CMK (cell line): Measurements from ENCODE around the gene MRGPRX1.
"Not testable (repeated sequence)": the region's sequence is repeated elsewhere in the genome, so short reads cannot be mapped to it uniquely, and the experiment has no call there.

Source experiments
- DNase-seq: peaks from one replicate; pipeline ENCODE4 v3.0.0-alpha.2; 2010; ENCODE audit warnings: low read depth

Gene MRGPRX1

DNA sequence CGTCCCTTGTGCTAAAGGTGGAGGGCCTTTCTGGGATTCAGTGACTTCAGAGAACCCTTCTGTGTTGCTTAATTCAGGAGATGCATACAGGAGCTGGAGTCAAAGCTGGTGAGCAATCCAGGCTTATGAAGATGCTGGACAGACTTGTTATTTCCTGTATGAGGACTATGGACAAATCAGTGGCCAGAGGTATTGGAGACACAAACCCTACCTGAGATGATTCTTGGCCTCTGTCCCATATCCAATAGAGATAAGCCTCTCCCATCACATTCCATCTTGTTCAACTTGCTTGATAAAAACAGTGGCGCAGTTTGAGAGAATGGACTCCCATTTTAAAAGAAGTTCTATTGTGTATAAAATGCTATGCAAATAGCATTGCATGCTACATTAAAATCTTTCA, at the start of gene MRGPRX1:
Gene MRGPRX1, minus strand, starts transcription at position 101 of the 400 bp plus-strand sequence. CDS start 4,630 bp downstream, outside the sequence.
- DNase-seq: no peak

DNA sequence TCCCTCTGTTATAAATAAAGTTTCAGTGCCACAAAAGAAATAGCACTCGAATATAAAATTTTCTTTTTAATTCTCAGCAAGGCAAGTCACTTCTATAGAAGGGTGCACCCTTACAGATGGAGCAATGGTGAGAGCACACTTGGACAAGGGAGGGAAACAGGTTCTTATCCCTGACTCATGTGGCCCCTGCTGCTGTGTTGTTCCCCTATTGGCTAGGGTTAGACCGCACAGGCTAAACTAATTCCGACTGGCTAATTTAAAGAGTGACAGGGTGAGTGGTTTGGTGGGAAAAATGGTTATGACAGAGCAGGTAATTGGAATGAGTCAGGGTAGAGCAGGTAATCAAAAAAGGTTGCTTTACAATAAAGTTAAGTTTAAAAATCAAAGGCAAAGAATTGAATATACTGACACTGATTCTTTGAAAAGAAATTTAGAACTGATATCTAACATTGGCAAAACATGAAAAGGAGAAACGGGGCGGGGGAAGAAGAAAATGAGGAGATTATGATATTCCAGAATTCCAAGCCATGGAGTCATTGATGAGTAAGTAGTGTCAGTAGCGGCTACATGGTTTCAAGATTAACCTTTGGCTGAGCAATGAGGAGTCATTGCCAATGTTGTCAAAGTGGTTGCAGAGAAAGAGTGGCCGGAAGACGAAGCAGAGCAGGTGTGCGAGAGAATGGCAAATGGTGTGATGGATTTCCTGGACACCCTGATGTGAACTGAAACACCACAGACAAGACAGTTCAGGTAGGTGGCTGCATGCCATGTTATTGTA, 48.4 kb upstream of the MRGPRX1 start:
- no peak for DNase-seq

DNA sequence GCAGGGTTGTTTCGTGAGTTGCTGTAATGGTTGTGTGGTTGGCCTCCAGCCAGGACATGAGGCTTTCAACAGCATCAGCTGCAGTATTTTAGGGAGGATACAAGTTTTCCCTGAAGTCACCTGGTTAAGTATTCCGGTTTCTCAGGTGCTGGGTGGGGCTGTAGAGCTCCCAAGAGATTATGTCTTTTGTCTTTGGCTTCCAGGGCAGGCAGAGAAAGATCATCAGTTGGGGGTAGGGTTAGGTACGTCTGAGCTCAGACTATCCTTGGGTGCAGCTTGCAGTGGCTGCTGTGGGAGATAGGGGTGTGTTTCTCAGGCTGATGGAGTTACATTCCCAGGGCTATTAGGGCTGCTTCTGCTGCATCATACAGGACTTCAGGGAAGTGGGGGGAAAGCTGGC, 47.5 kb upstream of the MRGPRX1 start:
- DNase-seq: no peak

DNA sequence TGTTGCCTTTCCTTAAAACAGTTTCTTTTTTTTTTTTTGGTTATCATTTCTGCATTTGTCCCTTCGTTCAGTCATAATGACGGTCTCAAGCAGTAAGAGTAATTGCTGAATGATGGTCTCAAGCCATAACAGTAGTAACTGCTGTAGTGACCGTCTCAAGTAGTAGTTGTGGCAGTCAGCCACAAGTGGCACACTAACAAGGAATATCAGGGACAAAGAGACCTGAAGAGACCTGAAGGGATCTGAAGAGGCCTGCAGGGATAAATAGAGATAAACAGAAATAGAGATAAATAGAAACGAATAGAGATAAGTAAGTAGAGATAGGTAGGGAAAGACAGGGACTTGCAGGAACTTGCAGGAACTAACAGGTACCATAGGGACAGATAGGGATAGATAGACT, 42.7 kb upstream of the MRGPRX1 start:
- DNase-seq: no peak

DNA sequence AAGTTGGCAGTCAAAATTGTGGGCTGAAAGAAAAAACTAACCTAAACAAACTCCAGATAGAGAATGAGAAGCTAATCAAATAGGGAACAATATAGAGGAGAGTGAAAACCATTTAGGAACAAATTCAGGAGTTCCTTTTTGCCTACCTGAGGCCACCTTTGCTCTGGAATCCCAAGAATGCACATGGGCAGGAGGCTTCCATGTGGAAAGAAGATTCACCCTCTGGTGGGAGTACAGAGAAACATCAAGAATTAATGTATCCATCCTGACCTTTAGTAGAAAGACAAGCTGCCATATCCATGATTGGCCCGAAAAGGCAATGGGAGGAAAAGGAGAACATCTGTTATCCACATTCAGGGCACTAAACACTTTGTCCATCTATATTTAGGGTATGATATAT, 35.0 kb upstream of the MRGPRX1 start:
- no peak for DNase-seq

DNA sequence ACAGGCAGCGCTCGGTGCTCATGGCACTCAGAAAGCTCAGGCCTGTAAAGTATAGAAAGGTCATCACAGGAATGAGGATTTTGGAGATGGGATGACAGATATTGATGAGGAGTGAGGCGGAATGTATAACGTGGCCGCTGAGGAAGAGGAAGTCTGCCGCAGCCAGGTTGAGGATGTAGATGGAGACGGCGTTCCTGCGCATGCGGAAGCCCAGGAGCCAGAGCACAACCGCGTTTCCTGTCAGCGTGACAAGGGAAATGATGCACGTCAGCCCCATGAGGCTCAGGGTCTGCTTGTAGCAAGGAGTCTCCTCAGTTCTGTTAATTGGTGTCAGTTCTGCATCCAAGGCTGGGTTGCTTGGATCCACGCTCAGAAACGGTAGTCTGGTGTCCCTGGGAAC, 33.1 kb upstream of the MRGPRX1 start:
- no peak for DNase-seq

DNA sequence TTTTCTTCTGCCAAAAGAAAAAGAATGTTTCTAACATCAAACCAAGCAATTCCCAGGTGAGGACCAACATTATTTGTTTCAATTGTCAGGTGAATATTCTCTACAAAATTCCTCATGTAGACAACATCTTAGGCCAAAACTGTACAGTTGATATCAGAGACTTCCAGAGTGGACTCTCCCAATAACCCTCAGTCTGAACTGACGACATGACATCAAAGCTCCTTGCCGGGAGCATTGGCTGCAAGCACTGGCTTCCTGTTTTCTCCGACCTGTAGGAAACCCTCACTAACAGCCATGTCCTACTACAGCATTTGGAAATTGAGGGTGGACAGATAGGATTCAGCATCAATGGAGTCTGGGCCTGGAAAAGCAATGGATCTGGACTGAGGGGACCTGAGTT, 30.5 kb upstream of the MRGPRX1 start:
- no peak for DNase-seq

DNA sequence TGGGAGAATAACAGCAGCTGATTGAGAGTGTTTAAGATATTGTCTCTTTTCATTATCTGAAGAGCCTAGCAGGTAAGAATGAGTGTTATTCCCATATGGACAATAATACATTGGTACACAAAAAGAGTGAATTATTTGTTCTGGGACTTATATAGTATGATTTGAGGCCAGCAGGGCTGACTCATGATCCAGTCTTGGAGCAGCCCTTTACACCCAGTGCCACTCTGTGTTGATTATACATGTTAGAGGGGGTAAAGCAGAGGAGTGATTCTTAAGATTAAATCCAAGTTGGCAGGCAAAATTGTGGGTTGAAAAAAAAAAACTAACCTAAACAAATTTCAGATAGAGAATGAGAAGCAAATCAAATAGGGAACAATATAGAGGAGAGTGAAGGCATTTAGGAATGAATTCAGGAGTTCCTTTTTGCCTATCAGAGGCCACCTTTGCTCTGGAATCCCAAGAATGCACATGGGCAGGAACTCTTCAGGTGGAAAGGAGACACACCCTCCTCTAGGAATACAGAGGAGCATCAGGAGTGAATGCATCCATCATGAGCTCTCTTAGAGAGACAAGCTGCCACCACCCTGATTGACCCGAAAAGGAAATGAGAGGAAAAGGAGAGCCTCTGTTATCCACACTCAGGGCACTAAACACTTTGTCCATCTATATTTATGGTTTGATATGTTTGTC, 19.2 kb upstream of the MRGPRX1 start:
- no peak for DNase-seq

DNA sequence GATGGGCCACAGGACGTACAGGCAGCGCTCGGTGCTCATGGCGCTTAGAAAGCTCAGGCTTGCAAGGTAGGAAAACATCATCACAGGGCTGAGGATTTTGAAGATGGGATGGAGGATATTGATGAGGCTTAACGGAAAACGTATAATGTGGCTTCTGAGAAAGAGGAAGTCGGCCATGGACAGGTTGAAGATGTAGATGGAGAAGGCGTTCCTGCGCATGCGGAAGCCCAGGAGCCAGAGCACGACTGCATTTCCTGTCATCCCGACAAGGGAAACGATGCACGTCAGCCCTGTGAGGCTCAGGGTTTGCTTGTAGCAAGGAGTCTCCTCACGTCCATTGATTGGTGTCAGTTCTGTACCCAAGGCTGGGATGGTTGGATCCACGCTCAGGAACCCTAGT, 17.4 kb upstream of the MRGPRX1 start:
- DNase-seq: no peak

DNA sequence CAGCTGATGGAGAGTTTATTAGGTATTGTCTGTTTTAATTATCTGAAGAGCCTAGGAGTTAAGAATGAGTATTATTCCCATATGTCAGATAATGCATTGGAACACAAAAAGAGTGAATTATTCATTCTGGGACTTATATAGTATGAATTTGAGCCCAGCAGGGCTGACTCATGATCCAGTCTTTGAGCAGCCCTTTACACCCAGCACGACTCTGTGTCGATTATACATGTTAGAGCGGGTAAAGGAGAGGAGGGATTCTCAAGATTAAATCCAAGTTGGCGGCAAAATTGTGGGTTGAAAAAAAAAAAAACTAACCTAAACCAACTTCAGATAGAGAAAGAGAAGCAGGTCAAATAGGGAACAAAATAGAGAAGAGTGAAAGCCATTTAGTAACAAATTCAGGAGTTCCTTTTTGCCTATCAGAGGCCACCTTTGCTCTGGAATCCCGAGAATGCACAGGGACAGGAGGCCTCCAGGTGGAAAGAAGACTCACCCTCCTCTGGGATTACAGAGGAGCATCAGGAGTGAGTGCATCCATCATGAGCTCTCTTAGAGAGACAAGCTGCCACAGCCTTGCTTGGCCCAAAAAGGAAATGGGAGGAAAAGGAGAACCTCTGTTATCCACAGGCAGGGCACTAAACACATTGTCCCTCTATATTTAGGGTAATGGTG, 3.1 kb downstream of the MRGPRX1 start:
- DNase-seq: no peak

DNA sequence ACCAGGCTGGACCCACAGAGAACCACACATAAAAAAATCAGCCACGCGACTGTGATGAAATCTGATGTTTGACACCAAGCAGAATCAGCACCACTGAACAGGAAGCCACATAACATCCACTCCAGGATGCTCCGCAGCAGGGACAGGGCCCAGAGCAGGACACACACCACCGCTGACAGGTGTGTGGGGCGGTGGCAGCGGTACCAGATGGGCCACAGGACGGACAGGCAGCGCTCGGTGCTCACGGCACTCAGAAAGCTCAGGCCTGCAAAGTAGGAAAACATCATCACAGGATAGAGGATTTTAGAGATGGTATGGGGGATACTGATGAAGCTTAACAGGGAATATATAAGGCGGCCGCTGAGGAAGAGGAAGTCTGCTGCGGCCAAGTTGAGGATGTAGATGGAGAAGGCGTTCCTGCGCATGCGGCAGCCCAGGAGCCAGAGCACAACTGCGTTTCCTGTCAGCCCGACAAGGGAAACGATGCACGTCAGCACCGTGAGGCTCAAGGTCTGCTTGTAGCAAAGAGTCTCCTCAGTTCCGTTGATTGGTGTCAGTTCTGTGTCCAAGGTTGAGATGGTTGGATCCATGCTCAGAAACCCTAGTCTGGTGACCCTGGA, 4.9 kb downstream of the MRGPRX1 start:
- DNase-seq: no peak

DNA sequence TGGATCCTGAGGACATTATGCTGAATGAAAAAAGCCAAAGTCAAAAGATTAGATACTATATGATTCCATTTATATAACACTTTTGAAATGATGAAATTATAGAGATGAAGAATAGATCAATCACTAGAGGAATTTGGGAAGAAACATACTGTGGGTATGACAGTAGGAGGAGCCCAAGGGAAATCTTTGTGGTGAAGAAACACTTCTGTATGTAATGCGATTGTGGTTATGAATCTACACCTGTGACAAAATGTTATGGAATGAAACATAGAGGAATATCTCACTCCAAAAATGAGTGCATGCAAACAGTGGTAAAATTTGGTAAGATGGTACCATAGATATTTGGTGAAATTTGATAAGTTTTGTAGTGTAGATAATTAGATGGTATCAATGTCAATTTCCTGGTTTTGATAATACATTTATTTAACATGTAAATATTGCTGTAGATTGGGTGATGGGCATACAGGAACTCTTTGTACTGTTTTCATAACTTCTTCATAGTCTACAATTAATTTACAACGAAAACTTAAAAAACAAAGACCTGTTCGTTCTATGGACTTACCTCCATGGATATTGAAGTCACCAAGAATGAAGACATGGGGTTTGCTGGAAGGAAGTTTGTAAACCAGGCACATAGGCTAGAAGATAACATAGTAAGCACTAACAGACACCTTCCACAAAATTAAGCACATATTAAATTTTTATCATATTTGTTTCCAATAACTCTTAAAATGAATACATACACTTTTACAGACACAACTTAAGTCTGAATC, 11.5 kb downstream of the MRGPRX1 start:
- no peak for DNase-seq

DNA sequence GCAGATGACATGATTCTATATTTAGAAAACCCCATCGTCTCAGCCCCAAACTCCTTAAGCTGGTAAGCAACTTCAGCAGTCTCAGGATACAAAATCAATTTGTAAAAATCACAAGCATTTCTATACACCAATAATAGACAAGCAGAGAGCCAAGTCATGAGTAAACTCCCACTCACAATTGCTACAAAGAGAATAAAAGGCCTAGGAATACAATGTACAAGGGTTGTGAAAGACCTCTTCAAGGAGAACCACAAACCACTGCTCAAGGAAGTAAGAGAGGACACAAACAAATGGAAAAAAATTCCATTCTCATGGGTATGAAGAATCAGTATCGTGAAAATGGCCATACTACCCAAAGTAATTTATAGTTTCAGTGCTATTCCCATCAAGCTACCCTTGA, 13.8 kb downstream of the MRGPRX1 start:
- not testable (repeated sequence) for DNase-seq

DNA sequence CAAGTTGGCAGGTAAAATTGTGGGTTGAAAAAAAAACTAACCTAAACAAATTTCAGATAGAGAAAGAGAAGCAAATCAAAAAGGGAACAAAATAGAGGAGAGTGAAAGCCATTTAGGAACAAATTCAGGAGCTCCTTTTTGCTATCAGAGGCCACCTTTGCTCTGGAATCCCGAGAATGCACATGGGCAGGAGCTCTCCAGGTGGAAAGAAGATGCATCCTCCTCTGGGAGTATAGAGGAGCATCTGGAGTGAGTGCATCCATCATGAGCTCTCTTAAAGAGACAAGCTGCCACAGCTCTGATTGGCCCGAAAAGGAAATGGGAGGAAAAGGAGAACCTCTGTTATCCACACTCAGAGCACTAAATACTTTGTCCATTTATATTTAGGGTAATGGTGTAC, 26.3 kb downstream of the MRGPRX1 start:
- no peak for DNase-seq

DNA sequence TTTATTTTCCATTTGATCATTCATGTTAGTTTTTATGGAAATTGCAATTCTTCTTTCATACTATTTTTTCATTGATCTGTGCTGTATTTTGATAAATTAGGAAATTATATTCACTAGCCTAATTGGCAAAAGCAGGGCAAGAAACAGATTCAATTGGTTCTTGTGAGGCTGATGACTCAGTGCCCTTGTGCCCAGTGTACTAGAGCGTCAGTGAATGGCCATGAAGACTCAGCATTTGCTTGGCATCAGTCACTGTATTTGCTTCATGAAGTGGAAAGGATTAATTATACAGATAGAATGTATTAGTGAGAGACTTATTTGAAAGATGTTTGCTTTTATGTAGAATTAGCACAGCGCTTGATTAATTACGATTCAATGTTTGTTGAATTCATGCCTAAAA, 31.8 kb downstream of the MRGPRX1 start:
- DNase-seq: no peak

DNA sequence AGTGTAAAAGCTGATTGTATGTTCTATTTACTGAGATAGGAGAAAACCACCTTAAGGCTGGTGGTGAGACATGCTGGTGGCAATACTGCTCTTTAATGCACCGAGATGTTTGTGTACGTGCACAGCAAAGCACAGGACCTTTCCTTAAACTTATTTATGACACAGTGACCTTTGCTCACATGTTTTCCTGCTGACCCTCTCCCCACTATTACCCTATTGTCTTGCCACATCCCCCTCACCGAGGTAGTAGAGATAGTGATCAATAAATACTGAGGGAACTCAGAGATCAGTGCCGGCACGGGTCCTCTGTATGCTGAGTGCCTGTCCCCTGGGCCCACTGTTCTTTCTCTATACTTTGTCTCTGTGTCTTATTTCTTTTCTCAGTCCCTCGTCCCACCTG, 38.6 kb downstream of the MRGPRX1 start:
- not testable (repeated sequence) for DNase-seq

DNA sequence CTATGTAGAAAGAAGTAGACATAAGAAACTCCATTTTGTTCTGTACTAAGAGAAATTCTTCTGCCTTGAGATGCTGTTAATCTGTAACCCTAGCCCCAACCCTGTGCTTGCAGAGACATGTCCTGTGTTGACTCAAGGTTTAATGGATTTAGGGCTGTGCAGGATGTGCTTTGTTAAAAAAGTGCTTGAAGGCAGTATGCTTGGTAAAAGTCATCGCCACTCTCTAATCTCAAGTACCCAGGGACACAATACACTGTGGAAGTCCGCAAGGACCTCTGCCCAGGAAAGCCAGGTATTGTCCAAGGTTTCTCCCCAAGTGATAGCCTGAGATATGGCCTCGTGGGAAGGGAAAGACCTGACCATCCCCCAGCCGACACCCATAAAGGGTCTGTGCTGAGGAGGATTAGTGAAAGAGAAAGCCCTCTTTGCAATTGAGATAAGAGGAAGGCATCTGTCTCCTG, 39.0 kb downstream of the MRGPRX1 start:
- DNase-seq: not testable (repeated sequence)

DNA sequence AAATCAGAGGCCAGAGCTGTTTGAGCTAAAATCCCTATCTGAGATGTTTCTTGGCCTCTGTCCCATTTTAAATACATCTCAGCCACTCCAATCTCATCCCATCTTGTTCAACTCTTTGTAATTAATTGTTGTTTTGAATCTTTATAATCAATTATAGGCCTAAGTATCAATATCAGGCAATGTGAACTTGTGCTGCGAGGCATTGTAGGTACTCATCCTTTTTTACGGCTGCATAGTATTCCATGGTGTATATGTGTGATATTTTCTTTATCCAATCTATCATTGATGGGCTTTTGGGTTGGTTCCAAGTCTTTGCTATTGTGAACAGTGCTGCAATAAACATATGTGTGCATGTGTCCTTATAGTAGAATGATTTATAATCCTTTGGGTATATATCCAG, 47.5 kb downstream of the MRGPRX1 start:
- not testable (repeated sequence) for DNase-seq

DNA sequence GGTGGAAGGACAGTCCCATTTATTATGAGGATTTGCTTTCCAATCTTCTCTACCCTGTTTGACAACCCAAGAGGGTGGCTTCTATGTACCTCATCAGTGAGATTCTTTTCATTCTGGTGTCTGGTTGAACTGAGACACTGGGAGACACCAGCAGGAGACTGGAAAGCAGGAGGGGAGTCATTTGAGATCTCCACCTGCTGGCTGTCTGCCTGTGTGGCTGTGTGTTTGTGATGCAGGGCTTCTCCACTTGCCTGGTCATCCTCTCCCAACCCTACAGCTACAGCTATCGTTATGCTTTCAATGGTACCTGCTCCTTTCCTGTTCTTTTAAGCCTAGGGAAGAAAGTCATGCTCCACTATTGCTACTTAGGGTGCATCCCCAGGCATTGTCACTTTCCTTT, 48.6 kb downstream of the MRGPRX1 start:
- DNase-seq: no peak
